Measurements from ENCODE around the gene CXCL8. TPM values are rescaled to one million over a fixed set of nuclear protein-coding genes. Genes with fewer than 3 reads are reported as not detected.

Gene CXCL8
- total RNA-seq, 4 donors from 2014 or later: 1.4 to 3.8 (median 2.7) TPM

DNA sequence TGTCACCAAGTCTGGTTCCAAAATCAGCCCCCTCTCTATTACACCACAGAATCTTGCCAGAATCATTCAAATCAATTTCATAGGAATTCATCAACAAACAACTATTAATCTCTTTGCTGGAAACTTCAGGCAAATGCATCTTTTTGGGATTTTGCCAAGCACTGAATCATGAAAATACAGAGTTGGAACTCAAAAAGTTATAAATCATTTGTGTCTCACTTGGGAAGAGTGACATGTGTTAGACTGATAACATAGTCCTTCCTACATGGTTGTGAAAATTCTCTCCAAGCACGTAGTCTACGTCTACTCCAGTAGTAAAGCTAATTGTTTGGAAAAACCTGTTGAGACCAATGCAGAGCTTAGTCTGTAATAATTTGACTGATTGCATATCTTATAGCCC, 19.0 kb downstream of the CXCL8 start:
- Histone ChIP-seq H3K9me3 (no peaks in the 10 kb centered on the region), H3K4me1 (no peaks in the 10 kb centered on the region), H3K4me3 (replicated peaks in 1 of 3) (no peak overlapping the region), H3K36me3 (no peaks in the 10 kb centered on the region), H3K27ac (no peak overlapping the region), H3K27me3 (no peaks in the 10 kb centered on the region)
- TF ChIP-seq CTCF (IDR thresholded peaks at IDR 0.05) (no peak), POLR2A (IDR thresholded peaks at IDR 0.05) (no peak)
- intact Hi-C loops (cut with DNase I): no loop called here
- 83 to 90% methylated on average over 2 of the region's 2 CpGs for WGBS, 2 donors
- no peak for DNase-seq

DNA sequence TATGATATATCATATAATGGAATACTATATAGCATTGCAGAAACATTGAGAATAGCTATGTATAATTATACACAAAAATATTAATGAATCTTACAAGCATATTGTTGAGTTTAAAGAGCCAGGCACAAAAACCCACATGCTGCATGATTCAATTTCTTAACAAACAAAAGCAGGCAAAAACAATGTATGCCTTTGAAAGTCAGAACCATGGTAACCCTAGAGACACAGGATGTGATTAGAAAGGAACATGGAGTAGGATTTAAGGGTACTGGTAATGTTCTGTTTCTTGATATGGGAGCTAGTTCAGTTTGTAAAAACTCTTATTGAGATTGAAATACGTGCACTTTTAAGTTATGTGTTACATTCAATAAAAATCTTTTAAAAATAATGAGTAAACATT, 21.5 kb downstream of the CXCL8 start:
- Histone ChIP-seq H3K27ac (no peak overlapping the region), H3K4me1 (no peaks in the 10 kb centered on the region), H3K9me3 (no peaks in the 10 kb centered on the region), H3K4me3 (replicated peaks in 1 of 3) (no peak overlapping the region), H3K36me3 (no peaks in the 10 kb centered on the region), H3K27me3 (no peaks in the 10 kb centered on the region)
- WGBS, 2 donors: 93 to 95% methylated on average over 1 of the region's 1 CpG
- intact Hi-C loops (cut with DNase I): no loop called here
- no peak for DNase-seq
- TF ChIP-seq POLR2A (IDR thresholded peaks at IDR 0.05) (no peak), CTCF (IDR thresholded peaks at IDR 0.05) (no peak)

DNA sequence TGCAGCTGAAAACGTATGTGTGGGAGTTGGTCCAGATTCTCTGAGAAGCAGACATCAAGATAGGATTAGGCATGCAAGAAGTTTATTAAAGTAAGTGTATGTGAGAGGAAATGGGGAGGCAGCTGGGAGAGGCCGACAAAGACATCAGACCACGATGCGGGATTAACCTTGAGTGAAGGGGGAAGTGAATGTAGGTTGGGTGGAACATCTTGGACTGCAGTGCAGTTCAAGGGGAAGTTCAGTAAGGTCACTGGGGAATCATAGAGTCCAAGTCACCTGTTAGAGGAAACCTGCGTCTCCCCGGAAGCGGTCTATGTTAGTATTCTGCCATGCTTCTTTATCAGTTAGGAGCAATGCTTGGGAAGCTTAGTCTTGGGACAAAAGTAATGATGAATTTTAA, 22.0 kb downstream of the CXCL8 start:
- DNase-seq: no peak
- TF ChIP-seq CTCF (IDR thresholded peaks at IDR 0.05) (no peak), POLR2A (IDR thresholded peaks at IDR 0.05) (no peak)
- Histone ChIP-seq H3K27me3 (no peaks in the 10 kb centered on the region), H3K36me3 (no peaks in the 10 kb centered on the region), H3K9me3 (no peaks in the 10 kb centered on the region), H3K4me3 (replicated peaks in 1 of 3) (no peak overlapping the region), H3K4me1 (no peaks in the 10 kb centered on the region), H3K27ac (no peak overlapping the region)
- WGBS, 2 donors: 72 to 74% methylated on average over 7 of the region's 7 CpGs
- intact Hi-C loops (cut with DNase I): no loop called here

DNA sequence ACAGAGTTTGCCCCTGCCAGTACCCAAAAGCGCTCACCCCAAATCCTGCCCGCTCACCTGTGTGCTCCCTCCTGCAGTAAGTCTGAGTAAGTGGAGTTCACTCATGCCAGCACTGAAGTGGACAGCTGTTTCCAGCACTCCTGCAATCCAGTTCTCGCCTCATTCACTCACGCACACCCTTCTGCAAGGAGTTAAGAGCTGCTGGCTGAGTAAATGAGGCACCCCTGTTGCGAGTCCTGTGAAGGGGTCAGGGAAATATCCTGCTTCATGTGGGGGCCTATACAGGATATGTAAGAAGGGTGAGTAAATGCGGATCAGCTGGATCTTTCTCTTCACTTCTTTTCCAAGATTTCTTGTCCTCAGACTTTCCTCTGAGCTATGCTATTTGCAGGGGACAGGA, 23.5 kb downstream of the CXCL8 start:
- no peak overlapping the region for H3K4me3 ChIP-seq (replicated peaks in 1 of 3)
- no peak overlapping the region for H3K27ac ChIP-seq
- intact Hi-C loops (cut with DNase I): no loop called here
- H3K4me1 ChIP-seq: no peaks in the 10 kb centered on the region
- no peaks in the 10 kb centered on the region for H3K27me3 ChIP-seq
- no peak for TF ChIP-seq CTCF (IDR thresholded peaks at IDR 0.05)
- no peak for TF ChIP-seq POLR2A (IDR thresholded peaks at IDR 0.05)
- DNase-seq: peak; percentile 7 to 41
- H3K36me3 ChIP-seq: no peaks in the 10 kb centered on the region
- no peaks in the 10 kb centered on the region for H3K9me3 ChIP-seq
- 67 to 82% methylated on average over 6 of the region's 6 CpGs for WGBS, 2 donors

DNA sequence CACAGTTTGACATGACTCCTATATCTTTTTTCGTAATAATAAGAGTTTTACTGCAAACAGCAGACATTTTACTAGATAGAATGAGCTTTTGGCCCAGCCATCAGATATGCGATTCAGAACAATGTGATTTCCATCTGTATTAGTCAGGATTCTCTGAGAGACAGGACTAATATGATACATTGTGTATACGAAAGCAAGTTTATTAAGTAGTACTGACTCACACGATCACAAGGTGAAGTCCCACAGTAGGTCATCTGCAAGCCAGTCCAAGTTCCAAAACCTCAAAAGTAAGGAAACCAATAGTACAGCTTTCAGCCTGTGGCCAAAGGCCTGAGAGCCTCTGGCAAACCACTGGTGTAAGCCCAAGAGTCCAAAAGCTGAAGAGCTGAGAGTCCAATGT, 24.1 kb downstream of the CXCL8 start:
- H3K27me3 ChIP-seq: no peaks in the 10 kb centered on the region
- intact Hi-C loops (cut with DNase I): no loop called here
- DNase-seq: no peak
- H3K27ac ChIP-seq: no peak overlapping the region
- no peaks in the 10 kb centered on the region for H3K9me3 ChIP-seq
- WGBS, 2 donors: 87 to 92% methylated on average over 4 of the region's 4 CpGs
- no peaks in the 10 kb centered on the region for H3K36me3 ChIP-seq
- TF ChIP-seq CTCF (IDR thresholded peaks at IDR 0.05) (no peak), POLR2A (IDR thresholded peaks at IDR 0.05) (no peak)
- no peak overlapping the region for H3K4me3 ChIP-seq (replicated peaks in 1 of 3)
- no peaks in the 10 kb centered on the region for H3K4me1 ChIP-seq
